ELR (cell line): ENCODE data around the gene PLEKHH1.
A peak's percentile ranks its signal among the peaks of the same experiment; 100 is the strongest.

Experiments
- DNase-seq: peaks from one replicate; pipeline ENCODE4 v3.0.0-alpha.2; 2015; ENCODE audit warnings: low read depth

The PLEKHH1 gene

DNA sequence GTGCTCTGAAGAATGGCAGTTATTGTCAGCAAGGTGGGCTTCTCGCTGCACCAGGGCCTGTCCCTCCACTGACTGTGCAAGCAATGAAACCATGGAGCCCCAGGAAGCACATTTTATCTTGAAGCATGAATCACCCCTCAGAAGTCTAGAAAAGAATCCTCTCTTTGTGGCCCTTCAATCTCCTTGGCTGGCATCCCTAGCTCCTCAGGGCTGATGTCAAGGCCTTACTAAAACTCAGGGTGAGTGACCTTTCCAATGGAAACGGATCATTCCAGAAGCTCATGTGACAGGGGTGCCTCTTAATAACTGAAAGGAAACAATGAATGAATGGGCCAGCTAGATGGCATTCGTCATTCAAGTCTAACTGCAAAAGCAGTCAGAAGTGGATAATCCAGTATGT is 22.3 kb upstream of the PLEKHH1 start:
- peak; percentile 28 for DNase-seq

DNA sequence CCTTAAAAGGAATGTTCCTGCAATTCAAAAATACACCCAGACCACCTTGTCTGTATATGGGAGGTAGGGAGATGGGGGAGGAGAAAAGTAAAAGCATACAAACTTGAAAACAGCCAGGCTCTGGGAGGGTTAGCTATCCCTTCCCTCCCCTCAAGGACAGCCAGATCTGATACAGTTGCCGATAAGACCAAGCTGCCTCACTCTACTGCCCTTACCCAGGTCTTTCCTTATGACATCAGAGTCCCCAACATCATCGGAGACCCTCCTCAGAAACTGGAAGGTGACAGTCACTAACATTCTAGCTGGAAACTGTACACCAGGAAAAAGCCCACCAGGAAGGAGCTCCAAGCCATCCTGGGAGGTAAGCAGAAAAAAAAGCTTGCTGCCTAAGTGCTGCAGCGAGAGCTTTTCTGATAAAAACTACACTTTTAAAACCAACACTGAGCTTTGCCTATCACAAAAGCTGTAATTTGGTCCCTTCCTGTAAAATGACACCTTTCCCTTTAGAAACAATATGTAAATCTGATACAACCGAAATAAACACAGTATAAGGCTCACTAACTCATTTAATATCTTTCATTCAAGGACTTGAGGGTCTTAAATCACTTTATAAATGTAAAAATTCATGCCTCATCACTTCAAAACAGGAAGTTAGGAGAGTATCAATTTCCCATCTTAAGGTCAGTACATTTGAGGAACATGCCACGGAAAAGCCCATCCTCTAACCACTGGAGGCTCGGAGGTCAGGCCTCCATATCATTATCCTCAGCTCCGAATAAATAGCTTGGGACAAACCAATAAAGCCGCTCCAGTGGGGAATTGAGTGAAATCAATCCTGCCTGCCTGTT is 20.4 kb upstream of the PLEKHH1 start:
- no peak for DNase-seq

DNA sequence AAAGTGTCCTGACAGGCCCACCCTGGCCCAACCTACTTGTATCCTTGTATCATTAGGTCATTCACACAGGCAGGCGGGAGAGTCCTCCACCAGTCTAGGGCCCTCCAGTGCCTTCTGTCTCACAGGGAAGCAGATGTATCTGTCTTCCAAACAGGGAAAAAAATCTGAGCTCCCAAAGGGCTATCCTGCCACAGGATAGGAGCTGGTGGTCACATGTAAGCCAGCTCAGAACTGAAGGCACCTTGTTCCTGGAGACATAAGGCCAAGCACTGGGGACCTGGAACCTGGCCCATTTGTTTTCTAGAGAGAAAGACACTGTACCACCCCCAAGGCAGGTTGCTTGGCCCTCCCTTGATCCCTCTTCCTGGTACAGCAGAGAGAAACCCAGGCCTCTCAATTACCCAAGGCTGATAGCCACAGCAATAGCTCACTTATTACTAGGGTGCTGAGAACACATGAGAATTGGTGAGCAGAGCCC is 19.4 kb upstream of the PLEKHH1 start:
- DNase-seq = no peak

DNA sequence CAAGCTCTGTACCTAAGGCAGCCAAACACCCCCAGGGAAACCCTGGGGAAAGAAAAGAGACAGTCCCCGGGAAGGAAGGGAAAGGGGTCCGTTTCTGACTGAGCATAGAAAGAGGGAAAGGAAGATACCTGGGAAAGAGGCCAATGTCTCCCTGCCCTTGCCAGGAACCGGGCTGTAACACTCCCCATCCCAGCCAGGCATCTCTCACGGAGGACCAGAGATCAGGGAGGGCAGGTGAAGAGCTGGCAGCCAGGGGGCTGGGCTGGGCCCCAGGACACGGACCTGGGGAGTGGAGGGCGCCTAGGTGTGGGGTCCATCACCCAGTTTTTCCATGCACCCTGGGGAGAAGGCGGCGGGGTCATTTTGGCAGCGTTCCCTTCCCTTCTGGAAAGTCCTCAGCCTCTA is 18.9 kb upstream of the PLEKHH1 start:
- DNase-seq = no peak

DNA sequence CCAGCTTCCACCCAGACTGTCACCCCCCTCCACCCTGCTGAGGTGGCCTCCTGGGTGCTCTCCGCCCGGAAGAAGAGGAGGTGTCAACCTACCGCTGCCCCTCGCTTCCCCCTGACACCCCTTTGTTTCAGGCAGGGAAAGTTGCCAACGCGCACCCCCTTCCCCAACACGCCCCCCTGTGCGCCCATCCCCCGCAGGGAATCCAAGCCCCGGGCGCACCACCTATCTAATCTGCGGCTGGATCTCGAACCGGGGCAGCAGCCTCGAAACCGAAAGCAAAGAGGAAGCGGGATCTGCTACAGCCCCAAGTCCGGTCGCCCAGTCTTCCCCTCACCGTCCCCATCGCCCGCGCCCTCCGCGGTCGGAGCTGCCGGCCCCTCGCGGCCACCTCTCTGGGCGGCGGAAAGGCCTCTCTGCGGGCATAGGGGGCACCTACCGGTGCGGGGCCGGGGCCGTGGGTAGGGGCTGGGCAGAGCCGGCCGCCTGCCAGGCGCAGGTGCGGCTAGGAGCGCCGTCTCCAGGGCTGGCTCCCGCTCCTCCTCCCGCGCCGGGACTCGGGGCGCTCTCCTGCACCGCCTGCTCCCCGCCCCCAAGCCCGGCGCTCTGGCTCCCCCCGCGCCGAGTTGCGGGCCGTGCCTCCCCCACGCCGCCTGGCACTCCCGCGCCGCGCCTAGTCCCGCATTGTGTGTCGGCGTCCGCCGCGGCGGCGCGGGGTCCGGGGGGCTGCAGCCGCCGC is 18.3 kb upstream of the PLEKHH1 start:
- peak; percentile 67 for DNase-seq

DNA sequence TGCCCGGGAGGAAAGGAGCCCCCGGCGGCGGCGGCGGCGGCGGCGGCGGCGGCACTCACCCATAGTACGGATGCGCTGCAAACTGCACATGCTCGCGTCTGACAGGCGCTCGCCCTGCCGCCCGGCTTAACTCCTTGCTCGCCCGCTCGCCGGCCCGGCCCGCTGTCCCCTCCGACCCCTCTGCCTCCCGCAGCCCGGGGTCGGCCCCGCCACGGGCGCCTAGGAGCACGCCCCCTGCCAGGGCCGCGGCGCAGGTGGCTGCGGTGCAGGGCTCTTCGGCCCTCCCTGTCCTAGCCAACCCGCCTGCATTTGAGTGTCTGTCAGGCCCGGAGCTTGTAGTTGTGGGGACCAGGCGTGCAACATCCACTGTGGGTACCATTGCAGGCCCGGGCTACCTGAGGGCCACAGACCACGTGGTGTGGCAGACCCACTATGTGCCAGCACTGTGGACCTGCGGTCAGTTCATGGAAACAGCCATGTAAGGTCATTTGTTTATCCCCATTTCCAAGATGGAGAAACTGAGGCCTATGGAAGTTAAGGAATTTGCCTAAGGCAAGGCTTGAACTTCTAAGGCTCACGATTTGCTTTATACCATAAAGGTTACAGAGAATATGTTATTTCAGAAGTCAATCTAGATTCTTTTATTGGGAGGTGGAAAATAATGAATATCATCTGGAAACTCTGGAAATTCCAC is 17.6 kb upstream of the PLEKHH1 start:
- peak; percentile 43 for DNase-seq

DNA sequence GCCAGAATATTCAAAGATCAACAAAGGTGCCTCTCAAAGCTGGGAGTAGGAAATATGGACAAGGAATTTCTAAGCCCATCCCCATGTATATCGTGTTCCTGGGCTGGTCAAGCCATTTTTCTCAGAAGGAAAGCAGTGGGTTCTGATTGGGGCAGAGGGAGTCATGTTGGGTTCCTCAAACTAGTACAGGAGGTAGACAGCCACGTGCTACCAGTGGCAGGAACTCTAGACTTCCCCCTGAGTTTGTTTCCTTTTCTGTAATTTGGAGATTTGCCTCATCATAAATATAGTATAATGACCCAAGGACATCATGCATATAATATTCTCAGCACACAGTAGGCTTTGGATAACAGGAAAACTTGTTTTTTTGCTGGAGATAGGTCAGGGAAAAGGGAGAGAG is 16.4 kb upstream of the PLEKHH1 start:
- DNase-seq = no peak

DNA sequence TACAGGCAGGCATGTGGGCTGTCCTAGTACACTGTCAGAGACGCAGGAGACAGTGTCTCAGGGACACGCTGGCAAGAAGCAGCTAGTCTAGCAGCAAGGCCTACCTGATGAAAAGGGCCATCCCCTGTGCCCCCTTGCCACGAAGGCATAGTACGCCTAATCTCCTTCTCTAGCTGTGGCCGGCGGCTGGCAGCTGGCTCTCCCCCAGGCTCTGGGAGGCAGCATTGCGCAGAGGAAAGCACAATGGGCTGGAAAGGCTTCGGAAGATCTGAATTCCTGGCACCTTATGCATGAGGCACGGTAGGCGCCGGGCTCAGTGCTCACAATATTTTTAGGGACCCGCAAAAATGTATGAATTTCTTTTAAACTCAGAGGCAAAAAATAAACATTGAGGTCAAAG is 16.0 kb upstream of the PLEKHH1 start:
- DNase-seq = peak; percentile 34

DNA sequence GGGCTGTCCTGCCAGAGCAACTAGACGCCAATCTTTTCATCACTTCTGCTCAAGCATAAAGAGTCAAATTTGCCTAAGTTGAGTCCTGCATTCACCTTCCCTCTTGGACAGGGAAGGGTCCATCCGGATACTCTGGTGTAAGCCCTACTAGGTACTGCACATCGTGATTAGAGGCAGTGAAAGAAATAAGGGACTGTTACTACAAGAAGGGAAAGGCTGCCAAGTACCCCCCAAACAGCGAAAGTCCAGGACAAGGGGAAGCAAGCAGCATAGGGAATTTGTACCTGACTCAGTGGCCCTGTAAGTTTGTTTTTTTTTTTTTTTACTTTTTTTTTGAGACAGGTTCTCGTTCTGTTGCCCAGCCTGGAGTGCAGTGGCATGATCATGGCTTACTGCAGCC is 13.7 kb upstream of the PLEKHH1 start:
- DNase-seq = no peak

DNA sequence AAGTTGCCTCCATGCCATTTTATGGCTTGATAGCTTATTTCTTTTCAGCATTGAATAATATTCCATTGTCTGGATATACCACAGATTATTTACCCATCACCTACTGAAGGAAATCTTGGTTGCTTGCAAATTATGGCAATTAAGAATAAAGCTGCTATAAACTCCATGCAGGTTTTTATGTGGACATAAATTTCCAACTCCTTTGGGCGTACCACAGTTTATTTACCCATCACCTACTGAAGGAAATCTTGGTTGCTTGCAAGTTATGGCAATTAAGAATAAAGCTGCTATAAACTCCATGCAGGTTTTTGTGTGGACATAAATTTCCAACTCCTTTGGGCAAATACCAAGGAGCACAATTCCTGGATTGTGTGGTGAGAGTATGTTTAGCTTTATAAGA is 12.6 kb upstream of the PLEKHH1 start:
- DNase-seq = no peak

DNA sequence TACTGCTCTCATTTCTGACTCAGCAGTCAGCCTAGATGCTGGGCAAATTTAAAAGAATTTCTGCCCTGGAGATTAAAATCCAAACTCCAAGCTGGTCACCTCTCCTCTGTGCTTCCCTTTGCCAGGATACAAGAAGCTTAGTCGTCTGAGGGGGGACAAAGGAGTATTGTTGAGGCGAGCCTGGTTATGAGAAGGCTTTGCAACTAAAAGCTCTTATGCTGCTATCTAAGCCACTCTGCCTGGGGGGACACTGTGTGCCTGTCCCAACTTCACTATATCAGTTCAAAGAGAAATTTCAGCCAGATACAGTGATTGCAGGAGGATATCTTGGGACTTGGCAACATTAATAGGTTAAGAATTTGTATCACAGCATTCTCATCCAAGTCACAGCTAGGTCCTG is 10.8 kb upstream of the PLEKHH1 start:
- no peak for DNase-seq

DNA sequence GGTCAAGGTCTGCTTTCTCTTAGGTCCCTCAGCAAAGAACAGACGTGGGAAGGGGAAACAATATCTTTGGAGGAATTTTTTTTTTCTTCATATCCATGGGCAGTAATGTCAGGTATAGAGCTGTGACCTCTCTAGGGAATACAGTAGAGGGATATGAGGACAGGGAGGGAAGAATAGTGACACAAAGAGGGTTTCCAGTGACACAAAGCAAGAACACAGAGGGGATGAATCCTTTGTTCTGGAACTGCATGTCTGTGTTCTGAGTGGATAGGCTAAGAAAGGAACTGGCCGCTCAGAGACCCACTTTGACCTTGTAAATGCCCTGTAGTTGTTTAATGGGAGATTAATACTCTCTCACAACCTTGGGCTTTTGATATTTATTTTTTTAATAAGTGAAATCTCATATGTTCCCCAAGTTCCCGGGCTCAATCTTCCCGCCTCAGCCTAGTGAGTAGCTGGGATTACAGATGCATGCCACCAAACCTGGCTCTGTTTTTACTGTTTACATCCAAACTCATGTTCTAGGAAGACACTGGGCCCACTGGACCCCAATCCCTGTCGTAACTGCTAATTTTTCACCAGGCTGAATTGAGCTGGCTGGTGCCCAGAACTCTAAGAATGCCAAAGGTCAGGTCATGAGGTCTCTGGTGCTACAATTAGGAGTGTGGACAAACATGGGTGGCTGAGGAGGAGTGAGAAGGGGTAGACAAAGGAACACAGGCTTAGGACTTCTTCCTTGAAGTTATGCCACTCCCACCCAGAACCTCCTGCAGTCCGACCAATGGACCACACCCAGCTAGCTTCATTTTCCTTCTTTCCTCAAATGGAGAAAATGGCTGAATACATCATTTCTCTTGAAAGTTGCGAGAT is 9.1 kb upstream of the PLEKHH1 start:
- no peak for DNase-seq

DNA sequence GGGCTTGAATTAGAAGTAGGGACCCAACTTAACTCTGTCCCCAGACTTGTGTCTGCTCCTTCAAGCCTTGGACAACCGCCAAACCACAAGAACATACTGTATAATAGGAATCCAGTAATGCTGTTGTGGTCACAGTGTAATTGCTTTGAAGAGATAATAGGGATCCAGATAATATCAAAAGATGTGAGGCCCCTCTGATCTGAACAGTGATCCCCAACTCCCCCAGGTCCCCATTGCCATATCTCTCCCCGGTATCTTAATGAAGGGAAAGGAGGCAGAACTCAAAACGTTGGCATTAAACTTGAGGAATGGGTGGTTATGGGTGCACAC is 8.5 kb upstream of the PLEKHH1 start:
- DNase-seq = peak; percentile 37

DNA sequence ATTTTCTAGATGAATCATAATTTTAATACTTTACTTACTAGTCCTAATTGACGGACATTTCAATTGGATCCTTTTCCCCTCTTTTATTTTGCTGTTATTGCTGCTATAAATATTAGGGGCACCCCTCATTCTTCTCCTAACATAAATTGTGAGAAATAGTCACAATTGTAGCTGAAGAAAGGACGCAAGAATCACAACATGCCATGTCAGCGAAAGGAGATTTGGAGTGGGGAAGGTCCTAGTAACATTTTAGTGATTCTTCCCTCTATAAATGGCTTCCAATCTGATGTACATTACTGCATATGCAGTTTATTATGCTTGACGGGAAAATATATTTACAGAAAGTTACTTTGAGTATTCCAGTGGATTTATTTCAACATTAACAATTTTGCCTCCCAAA is 7.7 kb upstream of the PLEKHH1 start:
- no peak for DNase-seq

DNA sequence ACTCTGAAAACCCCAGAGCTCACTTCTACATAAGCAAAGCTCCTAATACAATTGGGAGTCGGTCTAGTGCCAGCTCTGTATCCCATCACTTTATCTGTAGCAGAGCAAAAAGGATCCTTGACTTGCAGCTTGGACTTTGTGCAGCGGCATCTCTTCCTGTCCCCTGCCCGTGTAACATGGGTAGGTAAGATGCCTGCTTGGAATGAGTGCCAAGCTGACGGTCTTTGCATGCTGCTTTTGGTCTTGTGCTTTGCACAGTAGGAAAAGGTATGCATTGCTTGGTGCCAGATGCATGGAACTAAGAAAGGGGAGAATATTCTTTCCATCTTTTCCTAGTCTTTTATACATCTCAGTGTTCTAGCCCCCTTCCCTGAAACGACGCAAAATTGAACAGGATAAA is 6.9 kb upstream of the PLEKHH1 start:
- DNase-seq = no peak

DNA sequence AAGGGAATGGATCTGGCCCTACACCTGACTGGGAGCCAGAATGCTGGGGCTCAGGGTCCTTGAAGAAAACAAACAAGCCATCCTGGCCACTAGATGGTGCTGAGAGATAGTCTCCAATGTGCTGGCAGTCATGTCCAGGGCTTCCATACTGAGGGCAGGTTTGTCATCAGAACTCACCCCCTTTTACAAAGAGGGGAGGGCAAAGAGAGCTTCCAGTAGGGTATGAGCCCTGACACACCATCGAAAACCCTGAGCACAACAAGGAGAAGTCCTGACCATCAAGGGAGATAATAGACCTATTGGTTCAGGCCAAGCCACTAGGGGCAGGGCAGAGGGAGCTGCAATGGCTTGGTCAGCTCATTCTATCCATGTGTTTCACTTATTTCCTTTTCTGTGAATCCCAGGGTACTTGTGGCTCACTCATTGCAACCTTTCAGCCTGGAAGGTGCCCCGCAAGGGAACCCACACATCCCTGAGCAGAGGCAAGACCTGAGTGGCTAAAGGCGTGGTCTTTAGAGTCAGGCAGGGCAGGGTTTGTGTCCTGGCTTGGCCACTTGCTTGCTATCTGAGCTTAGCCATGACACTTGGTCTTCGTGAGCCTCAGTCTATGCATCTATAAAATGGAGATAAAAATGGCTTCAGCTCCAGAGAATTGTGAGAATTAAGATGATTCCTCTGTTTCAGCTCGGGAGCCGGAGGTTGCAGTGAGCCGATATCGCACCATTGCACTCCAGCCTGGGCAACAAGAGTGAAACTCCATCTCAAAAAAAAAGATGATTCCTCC is 6.2 kb upstream of the PLEKHH1 start:
- DNase-seq = peak; percentile 64

DNA sequence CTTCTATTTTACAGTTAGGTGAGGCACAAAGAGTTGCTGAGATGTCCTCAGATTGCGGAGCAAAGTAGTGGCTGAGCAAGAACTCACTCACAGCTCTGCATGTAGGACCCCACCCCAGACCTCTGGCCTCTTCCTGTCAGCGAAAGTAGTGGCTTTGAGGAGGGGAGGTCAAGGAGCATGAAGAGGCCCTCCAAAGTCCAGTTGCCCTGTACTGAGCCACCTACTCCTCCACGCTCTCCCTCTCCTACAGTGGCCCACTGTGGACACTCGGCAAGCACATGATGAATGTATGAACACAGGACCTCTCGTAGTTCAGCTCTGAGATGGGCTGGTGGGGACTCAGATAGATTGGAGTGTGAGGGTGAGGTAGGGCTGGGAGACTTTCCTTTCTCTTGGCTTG is 5.3 kb upstream of the PLEKHH1 start:
- DNase-seq = no peak

DNA sequence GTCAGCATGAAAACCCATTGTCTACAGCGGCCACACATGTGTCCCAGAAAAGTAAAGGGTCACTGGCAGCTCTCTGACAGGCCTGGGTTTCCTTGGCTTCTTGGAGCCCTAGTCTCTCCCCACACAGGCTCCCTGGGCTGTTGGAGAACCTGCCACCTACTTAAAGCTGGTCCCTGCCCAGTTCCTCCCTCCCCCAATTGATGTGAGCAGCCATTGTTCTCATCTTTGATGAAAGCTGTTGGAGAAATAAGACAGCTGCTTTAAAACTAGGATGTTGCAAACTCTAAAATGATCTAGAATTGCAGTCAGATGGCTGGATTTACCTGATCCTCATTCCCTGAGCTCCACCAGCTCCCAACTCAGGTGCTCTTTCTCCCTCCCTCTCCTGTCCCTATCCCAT is 4.8 kb upstream of the PLEKHH1 start:
- DNase-seq = no peak

DNA sequence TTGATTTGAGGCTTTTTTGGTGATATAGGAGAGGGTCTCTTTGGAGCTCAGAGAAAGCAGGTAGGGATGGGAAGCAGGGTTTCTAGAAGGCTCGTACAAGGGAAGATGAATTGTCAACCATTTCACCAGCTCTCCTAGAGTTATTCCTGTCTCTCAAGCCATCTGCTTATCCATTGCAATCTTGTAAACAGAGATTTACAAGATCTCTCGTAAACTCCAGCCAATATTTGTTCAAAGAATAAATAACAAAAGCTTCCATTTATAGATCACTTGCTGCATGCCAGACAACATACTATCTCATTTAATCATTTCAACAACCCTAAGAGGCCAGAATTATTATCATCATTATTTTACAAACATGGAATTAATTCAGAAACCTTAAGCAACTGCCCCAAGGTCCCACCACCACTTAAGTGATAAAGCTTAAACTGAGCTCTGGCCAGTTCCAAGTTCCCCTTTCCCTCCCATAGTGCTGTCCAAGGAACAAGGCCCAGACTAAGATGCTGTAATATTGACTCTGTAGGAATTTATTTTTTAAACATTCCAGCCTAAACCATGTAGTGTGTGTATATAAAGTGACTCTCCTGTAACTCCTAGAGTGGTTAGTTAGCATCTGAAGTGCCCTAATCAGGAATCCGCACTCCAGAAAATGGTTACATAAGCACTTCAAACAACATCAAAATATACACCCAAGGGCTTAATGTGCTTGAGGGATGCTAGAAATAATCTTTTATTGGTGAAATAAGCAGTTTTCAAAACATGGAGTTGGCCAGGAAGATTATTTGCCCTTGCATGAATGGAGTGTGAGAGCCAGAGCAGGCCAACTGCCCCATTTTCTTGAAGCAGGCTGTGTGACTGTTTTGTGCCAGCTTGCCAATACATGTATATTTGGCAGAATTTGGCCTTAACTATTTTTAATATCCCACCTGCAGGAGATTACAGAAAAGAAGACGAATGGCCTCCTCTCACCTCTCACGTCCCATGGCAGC is 2.8 kb upstream of the PLEKHH1 start:
- DNase-seq = no peak

DNA sequence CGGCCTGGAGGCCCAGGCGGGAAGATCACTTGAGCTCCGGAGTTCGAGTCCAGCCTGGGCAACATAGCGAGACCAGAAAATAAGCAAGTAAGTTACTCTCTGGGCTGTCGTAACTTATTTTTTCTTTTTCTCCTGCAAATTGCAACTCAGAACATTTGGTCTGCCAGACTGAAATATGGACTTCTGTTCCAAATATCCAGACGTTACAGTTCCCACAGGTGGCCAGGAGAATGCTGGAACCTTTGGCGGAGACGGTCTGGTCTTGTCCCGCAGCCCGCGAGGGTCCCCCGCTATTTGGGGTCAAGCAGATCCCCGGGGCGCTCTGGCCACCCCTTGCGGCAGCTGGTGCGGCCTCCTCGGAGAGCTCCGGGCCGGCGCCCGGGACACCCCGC is 488 bp upstream of the PLEKHH1 start:
- no peak for DNase-seq
